SU-DHL-6 (cell line): Measurements from ENCODE around the gene FCHSD2.

Experiments
- H2AFZ ChIP-seq: fragments of 200-600 bp; sonication (generic); 2 replicates; pipeline ENCODE4 v1.6.1; 2014; ENCODE audit warnings: low read depth, mild to moderate bottlenecking, moderate library complexity, mixed read lengths, antibody characterized with exemption, low read length; ENCODE audit not compliant: severe bottlenecking
- H3F3A ChIP-seq: fragments of 200-600 bp; shearing (Covaris generic); 2 replicates; pipeline ENCODE4 v1.6.0; 2016; ENCODE audit warnings: antibody characterized with exemption, mild to moderate bottlenecking; ENCODE audit not compliant: insufficient read depth
- H3K27ac ChIP-seq: fragments of 200-600 bp; sonication (generic); 2 replicates; pipeline ENCODE4 v1.5.1; 2016; ENCODE audit warnings: low read depth, mild to moderate bottlenecking, low read length, moderate library complexity, mixed read lengths
- H3K27me3 ChIP-seq: fragments of 200-600 bp; sonication (generic), shearing (Covaris generic); 2 replicates; pipeline ENCODE4 v1.6.0; 2014; ENCODE audit warnings: mild to moderate bottlenecking, low read length
- H3K36me3 ChIP-seq: fragments of 200-600 bp; sonication (generic); 2 replicates; pipeline ENCODE4 v1.6.1; 2014; ENCODE audit warnings: mild to moderate bottlenecking, low read length, mixed read lengths
- H3K4me2 ChIP-seq: fragments of 300-600, 200-600 bp; shearing (Covaris generic), sonication (generic); 2 replicates; pipeline ENCODE4 v1.6.0; 2014; ENCODE audit warnings: low read length, low read depth, mild to moderate bottlenecking; ENCODE audit not compliant: poor library complexity, severe bottlenecking
- H3K4me3 ChIP-seq: fragments of 200-600 bp; sonication (generic); 2 replicates; pipeline ENCODE4 v1.5.1; 2014; ENCODE audit warnings: antibody characterized with exemption, low read length, mild to moderate bottlenecking, mixed read lengths; ENCODE audit not compliant: insufficient read depth, poor library complexity, severe bottlenecking
- H3K79me2 ChIP-seq: fragments of 200-600 bp; sonication (generic); 2 replicates; pipeline ENCODE4 v1.6.1; 2014; ENCODE audit warnings: mild to moderate bottlenecking, low read length, moderate library complexity; ENCODE audit not compliant: insufficient read depth
- H3K9ac ChIP-seq: fragments of 200-600 bp; sonication (generic); 2 replicates; pipeline ENCODE4 v1.7.0; 2014; ENCODE audit warnings: mild to moderate bottlenecking, low read length
- H3K9me2 ChIP-seq: fragments of 200-600 bp; sonication (generic); replicated peaks from 2 replicates; pipeline ENCODE4 v1.6.1; 2014; ENCODE audit warnings: low read length; ENCODE audit not compliant: insufficient read depth
- H3K9me3 ChIP-seq: fragments of 200-600 bp; sonication (generic); 2 replicates; pipeline ENCODE4 v1.6.1; 2014; ENCODE audit warnings: low read length, mixed read lengths; ENCODE audit not compliant: insufficient read depth
- H4K20me1 ChIP-seq: fragments of 200-600 bp; sonication (generic); 2 replicates; pipeline ENCODE4 v1.6.1; 2014; ENCODE audit warnings: low read depth, mild to moderate bottlenecking, antibody characterized with exemption, low read length, moderate library complexity, mixed read lengths
- EZH2phosphoT487 ChIP-seq: fragments of 200-600 bp; sonication (generic), shearing (Covaris generic); conservative IDR thresholded peaks from 2 replicates; pipeline ENCODE4 v1.6.1; 2018; ENCODE audit warnings: mild to moderate bottlenecking, antibody characterized with exemption, low read length, moderate library complexity, mixed read lengths
- TF ChIP-seq, protein P1 (sequence below): fragments of 200-600 bp; sonication (generic); IDR thresholded peaks from one replicate; pipeline ENCODE4 v1.5.1; 2017; ENCODE audit warnings: antibody characterized with exemption, mild to moderate bottlenecking, low read length, moderate library complexity; ENCODE audit not compliant: insufficient read depth, poor library complexity, severe bottlenecking

FCHSD2 gene

DNA sequence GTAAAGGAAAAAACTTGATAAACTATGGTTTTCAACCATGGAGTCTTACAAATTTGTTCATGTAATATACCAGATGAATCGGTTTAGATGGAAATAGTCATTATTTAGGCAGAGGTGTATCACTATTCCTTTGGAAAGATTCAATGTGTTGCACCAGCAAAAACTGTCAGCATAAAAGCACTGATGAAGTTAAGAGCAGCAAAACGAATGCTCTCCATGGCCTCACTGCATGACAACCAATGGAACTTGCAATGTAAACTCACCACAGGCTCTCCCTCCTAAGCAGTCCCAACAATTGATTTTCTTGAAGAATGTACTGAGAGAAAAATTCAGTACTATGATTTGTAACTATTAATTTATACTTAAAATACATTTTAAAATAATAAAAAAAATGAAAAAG, 139.9 kb downstream of the FCHSD2 start:
- Histone ChIP-seq H2AFZ (no peak overlapping the region), H3K4me3 (peak overlapping the region; percentile 19), H3K9me2 (no peaks in the 10 kb centered on the region), H3K27me3 (no peaks in the 10 kb centered on the region), H3K9me3 (no peaks in the 10 kb centered on the region), H3K27ac (peak overlapping the region; percentile 94), H3K4me2 (peak overlapping the region; percentile 67), H3F3A (peaks cover 43% of the 10 kb centered on the region), H4K20me1 (no peaks in the 10 kb centered on the region), H3K36me3 (peaks cover 41% of the 10 kb centered on the region), H3K9ac (no peak overlapping the region), H3K79me2 (peaks cover 78% of the 10 kb centered on the region)
- TF ChIP-seq, protein P1, sequence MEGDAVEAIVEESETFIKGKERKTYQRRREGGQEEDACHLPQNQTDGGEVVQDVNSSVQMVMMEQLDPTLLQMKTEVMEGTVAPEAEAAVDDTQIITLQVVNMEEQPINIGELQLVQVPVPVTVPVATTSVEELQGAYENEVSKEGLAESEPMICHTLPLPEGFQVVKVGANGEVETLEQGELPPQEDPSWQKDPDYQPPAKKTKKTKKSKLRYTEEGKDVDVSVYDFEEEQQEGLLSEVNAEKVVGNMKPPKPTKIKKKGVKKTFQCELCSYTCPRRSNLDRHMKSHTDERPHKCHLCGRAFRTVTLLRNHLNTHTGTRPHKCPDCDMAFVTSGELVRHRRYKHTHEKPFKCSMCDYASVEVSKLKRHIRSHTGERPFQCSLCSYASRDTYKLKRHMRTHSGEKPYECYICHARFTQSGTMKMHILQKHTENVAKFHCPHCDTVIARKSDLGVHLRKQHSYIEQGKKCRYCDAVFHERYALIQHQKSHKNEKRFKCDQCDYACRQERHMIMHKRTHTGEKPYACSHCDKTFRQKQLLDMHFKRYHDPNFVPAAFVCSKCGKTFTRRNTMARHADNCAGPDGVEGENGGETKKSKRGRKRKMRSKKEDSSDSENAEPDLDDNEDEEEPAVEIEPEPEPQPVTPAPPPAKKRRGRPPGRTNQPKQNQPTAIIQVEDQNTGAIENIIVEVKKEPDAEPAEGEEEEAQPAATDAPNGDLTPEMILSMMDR: no peak
- no peak for TF ChIP-seq EZH2phosphoT487

DNA sequence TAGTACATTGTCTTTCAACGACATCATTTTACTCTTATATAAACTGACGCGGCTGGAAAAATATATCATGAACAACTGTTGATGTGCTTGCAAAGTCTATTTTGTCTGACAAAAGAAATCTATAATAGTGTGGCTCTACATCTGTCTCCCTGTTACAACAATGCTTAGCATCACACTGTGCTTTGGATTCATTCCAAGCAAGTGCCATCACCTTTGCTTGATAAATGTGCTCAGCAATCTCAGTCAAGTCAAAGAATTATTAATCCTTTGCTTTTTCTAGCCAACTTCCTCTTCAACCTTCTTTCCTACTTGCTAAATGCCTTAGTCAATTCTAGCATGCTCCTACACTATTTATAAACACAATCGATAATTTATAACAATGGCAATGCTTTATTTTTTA, 140.5 kb downstream of the FCHSD2 start:
- no peaks in the 10 kb centered on the region for H3K9me3 ChIP-seq
- no peaks in the 10 kb centered on the region for H4K20me1 ChIP-seq
- peaks cover 78% of the 10 kb centered on the region for H3K79me2 ChIP-seq
- no peak overlapping the region for H2AFZ ChIP-seq
- peaks cover 39% of the 10 kb centered on the region for H3F3A ChIP-seq
- no peak overlapping the region for H3K9ac ChIP-seq
- H3K36me3 ChIP-seq: peaks cover 39% of the 10 kb centered on the region
- peak overlapping the region; percentile 67 for H3K4me2 ChIP-seq
- TF ChIP-seq, protein P1: no peak
- no peaks in the 10 kb centered on the region for H3K27me3 ChIP-seq
- H3K4me3 ChIP-seq: no peak overlapping the region
- H3K9me2 ChIP-seq: no peaks in the 10 kb centered on the region
- peak overlapping the region; percentile 94 for H3K27ac ChIP-seq

DNA sequence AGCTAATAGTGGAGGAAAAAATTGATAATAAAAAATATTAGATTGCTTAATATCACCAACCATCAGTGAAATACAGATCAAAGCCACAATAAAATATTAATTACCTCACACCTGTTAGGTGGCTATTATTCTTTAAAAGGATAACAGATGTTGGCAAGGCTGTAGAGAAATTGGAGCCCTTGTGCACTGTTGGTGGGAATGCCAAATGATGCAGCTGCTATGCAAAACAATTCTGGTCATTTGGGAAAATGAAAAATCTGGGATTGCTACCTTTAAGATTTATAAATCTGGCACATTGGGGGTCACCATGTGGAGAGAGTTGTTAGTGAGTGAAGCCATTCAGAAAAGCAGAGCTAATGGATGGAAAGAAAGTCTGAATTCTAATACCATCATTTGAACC, 143.4 kb downstream of the FCHSD2 start:
- no peak overlapping the region for H2AFZ ChIP-seq
- H3K36me3 ChIP-seq: peaks cover 55% of the 10 kb centered on the region
- peaks cover 28% of the 10 kb centered on the region for H3F3A ChIP-seq
- TF ChIP-seq, protein P1: no peak
- no peak for TF ChIP-seq EZH2phosphoT487
- peaks cover 81% of the 10 kb centered on the region for H3K79me2 ChIP-seq
- H3K27ac ChIP-seq: no peak overlapping the region; the same call in 1 of the 2 replicates
- no peaks in the 10 kb centered on the region for H4K20me1 ChIP-seq
- peaks cover 5% of the 10 kb centered on the region; the same call in 1 of the 2 replicates for H3K9me3 ChIP-seq
- no peaks in the 10 kb centered on the region for H3K27me3 ChIP-seq
- H3K4me3 ChIP-seq: no peak overlapping the region
- no peak overlapping the region for H3K9ac ChIP-seq
- H3K4me2 ChIP-seq: no peak overlapping the region
- no peaks in the 10 kb centered on the region for H3K9me2 ChIP-seq
